Erythroblast (primary cell): ENCODE measurements around the gene LSM10.
A peak's percentile ranks its signal among the peaks of the same experiment; 100 is the strongest.

ENCODE experiments used
- DNase-seq, 2 experiments: peaks; one replicate each; lab custom pipeline; 2025; lab: John Stamatoyannopoulos, UW
- GATA1 ChIP-seq: IDR thresholded peaks from 2 replicates; pipeline ENCODE4 v1.6.1; 2011; ENCODE audit warnings: low read depth, mild to moderate bottlenecking, control low read depth, low read length, moderate library complexity
- POLR2A ChIP-seq: IDR thresholded peaks from 2 replicates; pipeline ENCODE4 v1.6.1; 2011; ENCODE audit warnings: mild to moderate bottlenecking, low read length

The LSM10 gene

DNA sequence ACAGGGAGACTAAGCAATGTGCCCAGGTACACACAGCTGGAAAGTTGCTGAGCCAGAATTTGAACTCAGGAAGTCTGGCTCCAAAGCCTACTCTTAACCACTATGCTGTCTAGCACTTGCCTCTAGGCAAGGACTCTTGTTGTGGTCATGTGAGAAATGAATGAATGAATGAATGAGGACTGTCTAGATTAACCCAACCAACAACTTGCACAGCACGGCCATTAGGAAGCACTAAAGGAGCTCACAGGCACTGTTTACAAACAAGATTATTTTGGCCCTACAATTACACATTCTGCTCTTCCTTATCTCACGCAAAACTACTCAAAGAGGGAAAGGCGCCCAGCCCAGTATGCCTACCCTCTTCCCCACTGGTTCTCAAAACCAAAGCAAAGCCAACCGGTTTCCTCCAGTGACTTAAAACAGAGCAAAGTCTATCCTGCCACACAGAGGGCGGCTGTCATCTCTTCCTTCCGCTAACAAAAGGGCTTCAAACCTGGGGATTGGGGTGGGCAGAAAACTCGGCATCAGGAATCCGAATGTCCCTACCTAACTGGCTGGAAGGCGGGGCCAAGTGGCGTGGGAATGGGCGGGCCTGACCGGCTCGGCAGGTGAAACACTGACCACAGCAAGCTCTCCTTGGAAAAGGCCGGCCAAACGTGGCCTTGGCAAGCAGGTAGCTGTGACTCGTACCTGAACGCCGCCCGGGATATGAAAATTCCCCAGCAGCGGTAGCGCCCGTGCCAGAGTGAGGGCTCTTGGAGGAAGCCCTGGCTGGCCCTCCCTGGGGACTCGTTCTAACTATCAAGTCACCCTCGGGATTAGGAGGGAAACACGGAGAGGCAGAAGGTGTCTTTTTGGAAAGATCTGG is 12.9 kb downstream of the LSM10 start:
- peak; percentile 71 to 80 for DNase-seq
- peak; percentile 39 for TF ChIP-seq POLR2A
- no peak for TF ChIP-seq GATA1

DNA sequence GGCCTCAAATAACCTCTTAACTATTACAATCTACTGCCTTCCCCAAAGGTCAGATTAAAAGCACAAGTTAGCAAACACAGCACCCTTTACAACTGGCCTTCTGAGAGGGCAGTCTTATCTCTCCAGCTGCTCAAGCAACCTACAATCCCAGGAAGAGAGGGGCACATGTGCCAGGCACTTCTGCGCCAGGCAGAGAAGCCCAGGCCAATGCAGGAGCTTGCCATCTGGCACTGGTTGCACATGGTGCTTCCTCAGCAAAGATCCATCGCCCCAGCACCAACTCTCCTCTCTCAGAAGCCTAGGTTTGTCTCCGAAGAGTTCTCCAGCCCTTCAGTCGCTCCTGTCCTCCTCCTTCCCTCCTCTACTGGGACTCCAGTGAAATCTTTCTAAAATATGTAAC is 14.5 kb downstream of the LSM10 start:
- TF ChIP-seq GATA1 (no peak), POLR2A (no peak)
- DNase-seq, result no peak

- DNase-seq, result no peak
- TF ChIP-seq POLR2A (no peak), GATA1 (no peak)
These were observed 15.0 kb downstream of the LSM10 start for GRCh38 chr1:36382669-36383068.

- no peak for TF ChIP-seq POLR2A
- TF ChIP-seq GATA1, result no peak
- no peak for DNase-seq
These were observed 15.5 kb downstream of the LSM10 start for GRCh38 chr1:36382231-36382630.

- no peak for DNase-seq
- TF ChIP-seq POLR2A (no peak), GATA1 (no peak)
These were observed 16.3 kb downstream of the LSM10 start for GRCh38 chr1:36381405-36381804.

GRCh38 chr1:36380782-36381181 is 16.9 kb downstream of the LSM10 start:
- no peak for DNase-seq
- TF ChIP-seq GATA1, result no peak
- no peak for TF ChIP-seq POLR2A

DNA sequence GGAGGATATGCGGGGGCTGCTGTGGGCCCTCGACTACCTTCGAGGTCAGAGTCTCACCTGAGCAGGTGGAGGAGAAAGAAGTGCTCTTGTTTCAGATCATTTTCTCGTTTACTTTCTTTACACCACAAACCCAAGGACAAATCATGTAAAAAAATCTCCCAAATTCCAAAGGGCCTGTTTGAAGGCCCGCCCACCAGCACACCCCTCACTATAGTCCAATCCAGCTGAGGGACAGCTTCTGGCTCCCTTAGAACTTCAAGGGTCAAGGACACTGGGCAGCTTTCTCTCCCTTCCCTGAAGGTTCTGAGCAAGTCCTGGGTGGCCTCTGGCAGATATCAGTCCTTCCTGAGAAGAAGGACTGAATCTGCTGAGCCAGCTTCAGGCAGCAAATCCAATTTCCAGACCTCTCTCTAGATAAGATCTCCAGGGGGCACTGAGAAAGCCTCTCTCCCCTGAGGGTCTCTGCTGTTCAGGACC is 17.5 kb downstream of the LSM10 start:
- DNase-seq, result no peak
- TF ChIP-seq POLR2A (no peak), GATA1 (no peak)

GRCh38 chr1:36377791-36378492 is 19.8 kb downstream of the LSM10 start:
- DNase-seq, result no peak
- TF ChIP-seq POLR2A (no peak), GATA1 (no peak)

GRCh38 chr1:36372617-36373016 is 25.1 kb downstream of the LSM10 start:
- TF ChIP-seq POLR2A (no peak), GATA1 (no peak)
- peak; percentile 88 to 90 for DNase-seq

DNA sequence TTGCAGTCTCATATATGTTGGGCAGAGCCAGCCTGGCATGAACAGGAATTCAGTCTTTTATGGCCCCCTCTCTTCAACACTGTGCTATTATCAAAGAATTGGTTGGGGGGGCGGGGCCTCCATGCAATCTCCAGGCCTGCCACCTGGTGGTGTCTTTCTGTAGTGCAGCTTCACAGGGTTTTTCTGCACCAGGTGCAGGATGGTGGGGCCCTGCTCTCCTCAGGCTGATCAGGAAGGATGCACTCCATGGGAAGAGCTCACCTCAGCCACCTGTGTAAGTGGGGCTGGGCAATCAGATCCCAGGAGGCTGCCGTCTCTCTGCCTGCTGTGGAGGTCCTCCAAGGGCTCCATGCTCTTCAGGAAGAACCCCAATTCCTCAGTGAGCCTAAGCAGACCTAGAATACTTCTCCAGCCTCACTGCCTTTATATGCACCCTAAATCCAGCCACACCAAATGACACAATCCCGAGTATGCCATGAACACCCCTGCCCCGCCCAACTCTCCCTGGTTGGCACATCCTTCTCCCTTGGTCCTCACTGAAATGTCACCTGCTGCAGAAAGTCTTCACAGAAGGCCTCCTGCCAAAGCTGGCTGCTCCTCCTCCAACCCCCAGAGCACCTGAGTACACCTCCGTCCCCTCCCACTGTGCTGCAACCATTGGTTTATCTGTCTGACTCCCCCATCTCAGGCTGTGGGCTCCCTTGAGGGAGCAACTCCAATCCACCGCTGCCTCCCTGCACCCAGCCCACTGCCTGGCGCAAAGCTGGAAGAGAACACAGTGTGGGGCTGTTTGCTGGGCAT is 28.4 kb downstream of the LSM10 start:
- TF ChIP-seq GATA1, result no peak
- peak; percentile 80 to 90 for DNase-seq

GRCh38 chr1:36367798-36368197 is 29.9 kb downstream of the LSM10 start:
- no peak for DNase-seq
- TF ChIP-seq POLR2A, result no peak
- TF ChIP-seq GATA1, result no peak

- no peak for DNase-seq
- TF ChIP-seq POLR2A (no peak), GATA1 (no peak)
These were observed 30.6 kb downstream of the LSM10 start for GRCh38 chr1:36367066-36367465.

DNA sequence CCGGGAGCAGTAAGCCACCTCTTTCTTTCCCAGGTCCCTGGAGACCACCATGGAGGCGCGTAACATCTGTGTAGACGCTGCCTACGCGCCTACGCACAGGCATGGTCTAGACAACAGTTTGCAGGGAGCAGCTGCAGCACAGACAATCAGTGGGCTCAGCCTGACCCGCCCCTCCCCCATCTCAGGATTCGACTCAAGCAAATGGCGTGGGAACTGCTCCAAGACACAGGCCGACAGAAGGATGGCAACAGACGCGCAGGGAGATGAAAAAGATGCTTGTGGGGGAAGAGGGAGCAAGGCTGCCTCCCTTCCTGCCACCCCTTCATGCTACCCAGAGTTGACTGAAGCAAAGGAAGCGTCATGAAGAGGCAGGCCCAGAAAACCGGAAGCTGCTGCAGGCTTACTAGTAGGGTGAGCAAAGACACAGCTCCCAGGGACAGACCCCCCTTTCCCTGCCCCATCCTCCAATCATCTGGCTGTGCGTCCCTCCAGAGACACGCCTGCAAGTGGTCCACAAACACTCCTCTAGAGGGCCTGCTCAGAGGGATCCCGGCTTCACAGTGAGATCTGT is 31.5 kb downstream of the LSM10 start:
- DNase-seq, result no peak
- TF ChIP-seq GATA1 (no peak), POLR2A (no peak)
